ENCODE data around the gene CHCHD4. TPM values are rescaled to one million over a fixed set of nuclear protein-coding genes. Genes with fewer than 3 reads are reported as not detected.

The CHCHD4 gene
- total and polyA plus RNA-seq, 10 of the 15 experiments (the other 5 are each of a cell fraction or from before 2014, with no cell fraction given) = 21.0 to 46.8 (median 29.0) TPM

GRCh38 chr3:14128724-14129123 is 4.1 kb upstream of the CHCHD4 start (continued):
- TF ChIP-seq POU2F2 (IDR thresholded peaks at IDR 0.05; ENCODE audit: borderline replicate concordance, low read depth, low read length) = no peak
- no peak for TF ChIP-seq SMC3 (IDR thresholded peaks at IDR 0.05; ENCODE audit: borderline replicate concordance, low read length)
- TF ChIP-seq RELB (IDR thresholded peaks at IDR 0.05; ENCODE audit: low read depth) = no peak
- TF ChIP-seq NRF1 (conservative IDR thresholded peaks at IDR 0.05; ENCODE audit: low read depth, low read length) = no peak
- no peak for TF ChIP-seq MAX (IDR thresholded peaks at IDR 0.05; ENCODE audit: low read depth, low read length)

- ChIA-PET POLR2A (interaction anchor here (1.3 kb wide), 1 partner anchor 51 kb away, joined by 4 read pairs; the partner anchor contains the start of genes LSM3 and XPC), RAD21 (ENCODE audit: unreplicated experiment) (interaction anchor here (0.9 kb wide), 1 partner anchor 18 kb away, joined by 3 read pairs; no protein-coding TSS in a partner anchor), SMC1A (ENCODE audit: uncharacterized antibody, unreplicated experiment) (interaction anchor here (0.6 kb wide), 1 partner anchor 382 kb away, joined by 3 read pairs; no protein-coding TSS in a partner anchor), CTCF (no interaction called here)
- peak overlapping the region; percentile 95; the same call in 1 of the 2 replicates for H3K4me2 ChIP-seq (ENCODE audit: control insufficient read depth, insufficient read depth)
- ATAC-seq (no peak), FAIRE-seq (no peak), DNase-seq (ENCODE audit: low read depth, low spot score) (no peak)
- H3K27me3 ChIP-seq (replicated peaks in 1 of 2; ENCODE audit: control insufficient read depth in 2 of 2, insufficient read depth in 2 of 2, low read length in 1 of 2) = no peaks in the 10 kb centered on the region
- H3K79me2 ChIP-seq (ENCODE audit: control insufficient read depth, insufficient read depth, low read length) = peaks cover 49% of the 10 kb centered on the region
- in situ Hi-C loops (cut with MboI) (no loop called here), intact Hi-C loops (cut with micrococcal nuclease; ENCODE audit: unreplicated experiment) (no loop called here)
- H3K9ac ChIP-seq (ENCODE audit: control insufficient read depth, insufficient read depth, low read length) = no peak overlapping the region
- H3K27ac ChIP-seq (ENCODE audit: control insufficient read depth, insufficient read depth) = no peak overlapping the region
- peaks cover 8% of the 10 kb centered on the region for H3K4me1 ChIP-seq (ENCODE audit: control insufficient read depth, insufficient read depth, low read length)
- no TSS peak for BruUV-seq (replicated peaks)
- H3K9me3 ChIP-seq (replicated peaks; ENCODE audit: control insufficient read depth, insufficient read depth, low read length) = no peaks in the 10 kb centered on the region
- H3K4me3 ChIP-seq = no peak overlapping the region
- WGBS (ENCODE audit: insufficient coverage, insufficient replicate concordance, low lambda C conversion rate, missing lambda C conversion rate) = 91% methylated on average over 12 of the region's 12 CpGs
- no peaks in the 10 kb centered on the region for H4K20me1 ChIP-seq (ENCODE audit: control insufficient read depth, insufficient read depth)
- H2AFZ ChIP-seq (ENCODE audit: control insufficient read depth, low read depth, low read length) = no peak overlapping the region
- H3K36me3 ChIP-seq (ENCODE audit: control insufficient read depth in 2 of 2, insufficient read depth in 2 of 2, low read length in 1 of 2) = peaks cover 10 to 26% of the 10 kb centered on the region in 2 experiments
- no peak for TF ChIP-seq CUX1 (IDR thresholded peaks at IDR 0.05; ENCODE audit: insufficient replicate concordance, low read depth, low read length)
- TF ChIP-seq NKRF (conservative IDR thresholded peaks at IDR 0.05) = no peak
- TF ChIP-seq ZNF274 (IDR thresholded peaks at IDR 0.05; ENCODE audit: insufficient read depth, insufficient read length) = no peak
- TF ChIP-seq ATF3 (IDR thresholded peaks at IDR 0.05; ENCODE audit: borderline replicate concordance, extremely low read depth, low read depth, low read length) = no peak
- no peak for TF ChIP-seq RAD21 (IDR thresholded peaks at IDR 0.05; ENCODE audit: insufficient read depth, low read depth, low read length)
These were observed 3.0 kb upstream of the CHCHD4 start for GRCh38 chr3:14127516-14128161.

Data from GM12878 (cell line).